HCT116 (cell line): ENCODE results near the gene CPM. TPM values are rescaled to one million over a fixed set of nuclear protein-coding genes. Genes with fewer than 3 reads are reported as not detected.

Experiments
- ATAC-seq: fragments of 200-7000 bp; cut with Tn5 transposase; 2 replicates; pipeline ENCODE4 v1.9.1; 2020; ENCODE audit warnings: mild to moderate bottlenecking, moderate library complexity
- BruUV-seq: library from RNA; stranded (reverse); fragments of 400-500 nt; replicated peaks from 2 replicates; lab custom pipeline; 2021; lab: Mats Ljungman, UMichigan
- CTCF ChIA-PET: fragments of 300-600 bp; sonication (Branson Sonifier 250); formaldehyde crosslinking; loops from one replicate; lab custom pipeline; 2021; ENCODE audit warnings: antibody characterized with exemption; lab: Charles Lee
- POLR2A ChIA-PET: fragments of 300-600, 350-600 bp; sonication (Branson Sonifier 250); formaldehyde crosslinking; loops from one replicate; lab custom pipeline; 2021; ENCODE audit warnings: antibody characterized with exemption; lab: Charles Lee
- RAD21 ChIA-PET, 2 experiments: fragments of 300-600 bp; sonication (Branson Sonifier 250); formaldehyde crosslinking; loops; one replicate each; lab custom pipeline; 2023; ENCODE audit warnings: low total read pairs in 2 of 2; ENCODE audit not compliant: uncharacterized antibody in 2 of 2, unreplicated experiment in 2 of 2, low non-redundant PET in 1 of 2; lab: Charles Lee
- DNase-seq: peaks from one replicate; pipeline ENCODE4 v3.0.0-alpha.2; 2010; ENCODE audit warnings: low read depth, low spot score
- H2AFZ ChIP-seq: fragments of 200-600 bp; shearing (Covaris generic), sonication (generic); 2 replicates; pipeline ENCODE4 v1.6.1; 2017; ENCODE audit warnings: low read depth, mixed run types, mixed read lengths, antibody characterized with exemption, low read length; ENCODE audit not compliant: poor library complexity, severe bottlenecking
- H3K27ac ChIP-seq: 2 replicates; pipeline ENCODE4 v1.5.1; 2012; ENCODE audit warnings: low read depth, low read length
- H3K27me3 ChIP-seq: fragments of 200-600 bp; sonication (generic); 2 replicates; pipeline ENCODE4 v1.6.1; 2016; ENCODE audit warnings: mixed run types, low read length, mixed read lengths; ENCODE audit not compliant: insufficient read depth
- H3K36me3 ChIP-seq, 2 experiments: fragments of 200-500 bp in 1 of 2; fragments of 200-600 bp in 1 of 2; sonication (Bioruptor generic) in 1 of 2; sonication (generic) in 1 of 2; 2 replicates each; pipeline versions ENCODE4 v1.5.1 to v1.6.1; 2014 to 2016; ENCODE audit warnings: low read length in 2 of 2, inconsistent platforms in 1 of 2, mixed read lengths in 1 of 2, mixed run types in 1 of 2; ENCODE audit not compliant: insufficient read depth in 2 of 2, control insufficient read depth in 1 of 2
- H3K4me1 ChIP-seq, 2 experiments: fragments of 200-600 bp in 1 of 2; sonication (generic) in 1 of 2; 2 replicates each; pipeline versions ENCODE4 v1.5.1 to v1.6.1; 2012 to 2017; ENCODE audit warnings: low read length in 2 of 2, inconsistent platforms in 1 of 2, mild to moderate bottlenecking in 1 of 2, mixed read lengths in 1 of 2, mixed run types in 1 of 2, moderate library complexity in 1 of 2; ENCODE audit not compliant: insufficient read depth in 2 of 2, control insufficient read depth in 1 of 2
- H3K4me2 ChIP-seq: fragments of 200-600 bp; sonication (generic); 2 replicates; pipeline ENCODE4 v1.6.1; 2017; ENCODE audit warnings: mixed run types, low read length, mixed read lengths
- H3K4me3 ChIP-seq, 2 experiments: fragments of 200-600 bp in 1 of 2; sonication (generic) in 1 of 2; replicated peaks in 1 of 2; 2 replicates each; pipeline ENCODE4 v1.5.1; 2011 to 2016; ENCODE audit warnings: low read length in 2 of 2, control low read depth in 1 of 2, low read depth in 1 of 2, mild to moderate bottlenecking in 1 of 2, mixed read lengths in 1 of 2, mixed run types in 1 of 2
- H3K79me2 ChIP-seq: fragments of 200-600 bp; sonication (generic); 2 replicates; pipeline ENCODE4 v1.6.1; 2017; ENCODE audit warnings: mild to moderate bottlenecking, mixed run types, low read length, moderate library complexity, mixed read lengths; ENCODE audit not compliant: insufficient read depth
- H3K9ac ChIP-seq: fragments of 200-600 bp; sonication (generic); 2 replicates; pipeline ENCODE4 v1.6.1; 2016; ENCODE audit warnings: low read length, mixed read lengths
- H3K9me2 ChIP-seq: fragments of 200-600 bp; sonication (generic), shearing (Covaris generic); 2 replicates; pipeline ENCODE4 v1.6.1; 2017; ENCODE audit warnings: mixed run types, mild to moderate bottlenecking, moderate library complexity; ENCODE audit not compliant: insufficient read depth
- H3K9me3 ChIP-seq, 2 experiments: fragments of 200-500 bp in 1 of 2; fragments of 200-600 bp in 1 of 2; sonication (Bioruptor generic) in 1 of 2; sonication (generic) in 1 of 2; 2 replicates each; pipeline ENCODE4 v1.6.1; 2014 to 2017; ENCODE audit warnings: low read length in 2 of 2, mixed read lengths in 2 of 2, inconsistent platforms in 1 of 2, low read depth in 1 of 2, mild to moderate bottlenecking in 1 of 2, mixed run types in 1 of 2, moderate library complexity in 1 of 2; ENCODE audit not compliant: control insufficient read depth in 1 of 2, insufficient read depth in 1 of 2
- H4K20me1 ChIP-seq: fragments of 200-600 bp; sonication (generic), shearing (Covaris generic); 2 replicates; pipeline ENCODE4 v1.6.1; 2017; ENCODE audit warnings: mixed run types, mild to moderate bottlenecking, moderate library complexity; ENCODE audit not compliant: insufficient read depth
- ATF3 ChIP-seq: IDR thresholded peaks from 2 replicates; pipeline ENCODE4 v1.6.1; 2012
- CEBPB ChIP-seq: IDR thresholded peaks from 2 replicates; pipeline ENCODE4 v1.6.1; 2012; ENCODE audit warnings: low read depth
- JUND ChIP-seq: IDR thresholded peaks from 2 replicates; pipeline ENCODE4 v1.6.1; 2012
- RAD21 ChIP-seq: IDR thresholded peaks from 2 replicates; pipeline ENCODE4 v1.6.1; 2012; ENCODE audit warnings: low read depth, mild to moderate bottlenecking
- TCF7L2 ChIP-seq: IDR thresholded peaks from 2 replicates; pipeline ENCODE4 v1.7.0; 2011; ENCODE audit warnings: borderline replicate concordance, inconsistent platforms; ENCODE audit not compliant: insufficient read depth, insufficient read length; ENCODE audit errors: extremely low read depth
- YY1 ChIP-seq: IDR thresholded peaks from 2 replicates; pipeline ENCODE4 v1.6.1; 2011; ENCODE audit warnings: low read length, low read depth, moderate library complexity, mild to moderate bottlenecking; ENCODE audit not compliant: insufficient replicate concordance; ENCODE audit errors: extremely low read depth
- intact Hi-C: fragments of 100-400 bp; cut with micrococcal nuclease; formaldehyde crosslinking; loops from 2 replicates; pipeline ENCODE4 v1.10.0; 2022
- total RNA-seq: library from RNA; stranded (reverse); gene quantifications from one replicate; pipeline ENCODE4 v1.2.1, GENCODE V29; 2021; ENCODE audit not compliant: unreplicated experiment
- TF ChIP-seq, protein P1 (sequence below): IDR thresholded peaks from 2 replicates; pipeline ENCODE4 v1.6.1; 2012; ENCODE audit warnings: low read depth
- TF ChIP-seq, protein P2 (sequence below), 3 experiments: fragments of 200-600 bp in 1 of 3; sonication (generic) in 1 of 3; IDR thresholded peaks in 2 of 3; conservative IDR thresholded peaks in 1 of 3; 2 replicates each; pipeline ENCODE4 v1.5.1; 2012 to 2017; ENCODE audit warnings: low read depth in 2 of 3, low read length in 2 of 3, antibody characterized with exemption in 1 of 3, borderline replicate concordance in 1 of 3, control low read depth in 1 of 3, mild to moderate bottlenecking in 1 of 3, mixed read lengths in 1 of 3, mixed run types in 1 of 3, moderate library complexity in 1 of 3; ENCODE audit not compliant: insufficient read depth in 1 of 3

CPM gene
- total RNA-seq, 1 experiment from 2014 or later, result 5.3 TPM

DNA sequence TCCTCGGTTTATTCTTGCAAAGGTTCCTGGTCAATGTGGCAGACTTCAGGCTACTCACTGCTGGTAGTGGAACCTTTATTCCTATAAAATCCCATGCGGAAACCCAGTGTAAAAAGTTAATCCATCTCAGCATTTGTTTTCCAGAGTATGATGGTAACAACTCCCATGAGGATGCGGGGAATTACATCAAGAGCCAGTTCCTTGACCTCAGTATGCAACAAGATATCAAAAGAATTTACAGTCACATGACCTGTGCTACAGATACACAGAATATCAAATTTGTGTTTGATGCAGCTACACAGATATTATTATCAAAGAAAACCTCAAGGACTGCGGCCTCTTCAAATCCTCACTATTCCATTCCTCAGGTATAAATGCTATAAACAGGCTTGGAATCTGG, 19.3 kb downstream of the CPM start:
- no peak for DNase-seq
- RAD21 ChIA-PET, result no interaction called here
- BruUV-seq, result no TSS peak

DNA sequence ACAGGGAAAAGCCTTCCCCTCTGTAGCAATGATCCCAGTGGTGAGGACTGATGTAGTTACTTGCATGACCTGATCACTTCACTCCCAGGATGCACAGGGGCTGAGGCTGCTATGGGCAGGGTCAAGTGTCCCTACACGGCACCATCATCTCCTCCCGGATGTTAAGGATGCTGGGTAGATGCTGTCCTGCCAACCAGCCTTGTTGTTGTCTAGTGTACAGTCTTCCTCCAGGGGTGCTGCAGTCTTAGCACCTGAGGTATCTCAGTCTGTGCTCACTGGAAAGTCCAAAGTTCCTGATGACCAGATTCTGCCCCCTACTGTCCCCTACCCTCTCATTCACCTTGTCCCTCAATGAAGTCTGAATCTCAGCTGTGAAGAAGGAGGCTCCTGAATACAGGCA, 20.1 kb downstream of the CPM start:
- no TSS peak for BruUV-seq
- intact Hi-C loops, result no loop called here
- ChIA-PET POLR2A (no interaction called here), CTCF (no interaction called here), RAD21 (no interaction called here)
- Histone ChIP-seq H3K9me3 (no peaks in the 10 kb centered on the region), H3K4me3 (no peak overlapping the region), H3K4me2 (no peak overlapping the region), H3K79me2 (no peaks in the 10 kb centered on the region), H3K4me1 (no peaks in the 10 kb centered on the region), H2AFZ (no peak overlapping the region), H3K9ac (no peak overlapping the region), H4K20me1 (no peaks in the 10 kb centered on the region), H3K27me3 (no peaks in the 10 kb centered on the region), H3K36me3 (no peaks in the 10 kb centered on the region), H3K27ac (no peak overlapping the region), H3K9me2 (no peaks in the 10 kb centered on the region)
- DNase-seq (no peak), ATAC-seq (peak; percentile 52)
- TF ChIP-seq RAD21 (0 out of 2 replicates have a peak, but pooled peaks have one; percentile 3), ATF3 (no peak), TCF7L2 (no peak)
- TF ChIP-seq, protein P1, sequence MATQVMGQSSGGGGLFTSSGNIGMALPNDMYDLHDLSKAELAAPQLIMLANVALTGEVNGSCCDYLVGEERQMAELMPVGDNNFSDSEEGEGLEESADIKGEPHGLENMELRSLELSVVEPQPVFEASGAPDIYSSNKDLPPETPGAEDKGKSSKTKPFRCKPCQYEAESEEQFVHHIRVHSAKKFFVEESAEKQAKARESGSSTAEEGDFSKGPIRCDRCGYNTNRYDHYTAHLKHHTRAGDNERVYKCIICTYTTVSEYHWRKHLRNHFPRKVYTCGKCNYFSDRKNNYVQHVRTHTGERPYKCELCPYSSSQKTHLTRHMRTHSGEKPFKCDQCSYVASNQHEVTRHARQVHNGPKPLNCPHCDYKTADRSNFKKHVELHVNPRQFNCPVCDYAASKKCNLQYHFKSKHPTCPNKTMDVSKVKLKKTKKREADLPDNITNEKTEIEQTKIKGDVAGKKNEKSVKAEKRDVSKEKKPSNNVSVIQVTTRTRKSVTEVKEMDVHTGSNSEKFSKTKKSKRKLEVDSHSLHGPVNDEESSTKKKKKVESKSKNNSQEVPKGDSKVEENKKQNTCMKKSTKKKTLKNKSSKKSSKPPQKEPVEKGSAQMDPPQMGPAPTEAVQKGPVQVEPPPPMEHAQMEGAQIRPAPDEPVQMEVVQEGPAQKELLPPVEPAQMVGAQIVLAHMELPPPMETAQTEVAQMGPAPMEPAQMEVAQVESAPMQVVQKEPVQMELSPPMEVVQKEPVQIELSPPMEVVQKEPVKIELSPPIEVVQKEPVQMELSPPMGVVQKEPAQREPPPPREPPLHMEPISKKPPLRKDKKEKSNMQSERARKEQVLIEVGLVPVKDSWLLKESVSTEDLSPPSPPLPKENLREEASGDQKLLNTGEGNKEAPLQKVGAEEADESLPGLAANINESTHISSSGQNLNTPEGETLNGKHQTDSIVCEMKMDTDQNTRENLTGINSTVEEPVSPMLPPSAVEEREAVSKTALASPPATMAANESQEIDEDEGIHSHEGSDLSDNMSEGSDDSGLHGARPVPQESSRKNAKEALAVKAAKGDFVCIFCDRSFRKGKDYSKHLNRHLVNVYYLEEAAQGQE, result no peak

More for the DNA sequence above, 19.3 kb downstream of the CPM start:
- no peak for ATAC-seq
- POLR2A ChIA-PET, result no interaction called here
- Histone ChIP-seq H4K20me1 (no peaks in the 10 kb centered on the region), H3K9me3 (no peaks in the 10 kb centered on the region), H3K9ac (no peak overlapping the region), H3K4me2 (no peak overlapping the region), H3K27me3 (no peaks in the 10 kb centered on the region), H3K4me1 (no peaks in the 10 kb centered on the region), H3K4me3 (no peak overlapping the region), H3K36me3 (no peaks in the 10 kb centered on the region), H3K79me2 (no peaks in the 10 kb centered on the region), H3K9me2 (no peaks in the 10 kb centered on the region), H2AFZ (no peak overlapping the region), H3K27ac (no peak overlapping the region)
- TF ChIP-seq JUND (no peak), ATF3 (no peak), CEBPB (no peak), YY1 (no peak), RAD21 (no peak)
- TF ChIP-seq, protein P2, sequence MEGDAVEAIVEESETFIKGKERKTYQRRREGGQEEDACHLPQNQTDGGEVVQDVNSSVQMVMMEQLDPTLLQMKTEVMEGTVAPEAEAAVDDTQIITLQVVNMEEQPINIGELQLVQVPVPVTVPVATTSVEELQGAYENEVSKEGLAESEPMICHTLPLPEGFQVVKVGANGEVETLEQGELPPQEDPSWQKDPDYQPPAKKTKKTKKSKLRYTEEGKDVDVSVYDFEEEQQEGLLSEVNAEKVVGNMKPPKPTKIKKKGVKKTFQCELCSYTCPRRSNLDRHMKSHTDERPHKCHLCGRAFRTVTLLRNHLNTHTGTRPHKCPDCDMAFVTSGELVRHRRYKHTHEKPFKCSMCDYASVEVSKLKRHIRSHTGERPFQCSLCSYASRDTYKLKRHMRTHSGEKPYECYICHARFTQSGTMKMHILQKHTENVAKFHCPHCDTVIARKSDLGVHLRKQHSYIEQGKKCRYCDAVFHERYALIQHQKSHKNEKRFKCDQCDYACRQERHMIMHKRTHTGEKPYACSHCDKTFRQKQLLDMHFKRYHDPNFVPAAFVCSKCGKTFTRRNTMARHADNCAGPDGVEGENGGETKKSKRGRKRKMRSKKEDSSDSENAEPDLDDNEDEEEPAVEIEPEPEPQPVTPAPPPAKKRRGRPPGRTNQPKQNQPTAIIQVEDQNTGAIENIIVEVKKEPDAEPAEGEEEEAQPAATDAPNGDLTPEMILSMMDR (IDR thresholded peaks at IDR 0.05 in 2 of 3, conservative IDR thresholded peaks at IDR 0.05 in 1 of 3; ENCODE audit: borderline replicate concordance in 1 of 3, insufficient read depth in 1 of 3, low read depth in 2 of 3, low read length in 2 of 3), result no peak
- intact Hi-C loops, result no loop called here
- CTCF ChIA-PET, result no interaction called here
